Fibroblast of skin of right biceps (primary cell): Measurements from ENCODE around the gene MOGAT2.

Experiments used
- DNase-seq: peaks from one replicate; pipeline ENCODE4 v3.0.0-alpha.2; 2013

Gene MOGAT2

DNA sequence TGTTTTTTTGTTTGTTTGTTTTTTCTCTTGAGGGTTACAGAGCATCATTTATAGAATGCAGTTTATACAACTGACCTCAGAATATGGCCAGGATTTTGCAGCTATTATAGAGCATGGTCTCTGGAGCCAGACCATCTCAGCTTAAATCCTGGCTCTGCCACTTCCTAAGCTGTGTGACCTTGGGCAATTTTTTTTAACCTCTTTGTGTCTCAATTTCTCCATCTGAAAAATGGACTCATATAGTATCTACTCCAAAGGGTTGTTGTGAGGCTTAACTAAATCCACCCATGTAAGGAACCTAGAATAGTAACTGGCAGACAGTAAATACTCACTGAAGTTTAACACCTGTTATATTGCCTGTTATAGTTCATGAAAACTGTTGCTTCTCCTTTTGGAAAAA lies 42.6 kb downstream of the MOGAT2 start:
- no peak for DNase-seq

DNA sequence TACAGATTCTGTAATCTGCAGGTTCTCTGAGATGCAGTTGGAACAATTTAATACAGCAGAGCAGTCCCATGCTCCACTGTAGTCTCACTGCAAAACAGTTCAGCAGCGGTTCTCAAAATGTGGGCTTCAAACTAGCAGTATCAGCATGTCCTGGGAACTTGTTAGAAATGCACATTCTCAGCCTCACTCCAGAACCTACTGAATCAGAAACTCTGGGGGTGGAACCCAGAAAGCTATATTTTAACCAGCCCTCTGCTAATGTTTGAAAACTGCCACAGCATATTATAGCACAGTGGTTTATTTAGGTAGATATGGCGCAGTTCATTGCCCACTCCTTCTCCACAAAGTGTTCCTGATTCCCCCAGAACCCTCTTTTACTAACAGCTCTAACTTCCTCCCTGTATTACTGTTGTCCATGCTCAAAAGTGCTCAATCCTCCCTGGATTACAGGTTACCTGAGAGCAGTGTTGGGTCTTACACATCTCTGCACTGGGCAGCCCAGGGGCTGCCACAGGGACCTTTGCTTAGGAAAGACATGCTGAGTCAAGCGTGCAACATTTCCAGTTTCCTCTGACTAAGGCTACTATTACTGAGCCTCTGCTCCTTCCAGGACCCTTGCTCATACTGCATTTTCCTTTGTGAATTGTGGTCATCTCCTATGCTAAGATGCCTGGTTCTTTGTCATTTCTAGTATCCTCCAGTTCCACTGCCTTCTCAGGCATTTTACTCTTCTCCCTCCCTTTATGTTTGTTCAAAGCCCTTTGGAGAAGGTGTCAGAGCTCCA lies 43.3 kb downstream of the MOGAT2 start:
- DNase-seq: peak; percentile 72

DNA sequence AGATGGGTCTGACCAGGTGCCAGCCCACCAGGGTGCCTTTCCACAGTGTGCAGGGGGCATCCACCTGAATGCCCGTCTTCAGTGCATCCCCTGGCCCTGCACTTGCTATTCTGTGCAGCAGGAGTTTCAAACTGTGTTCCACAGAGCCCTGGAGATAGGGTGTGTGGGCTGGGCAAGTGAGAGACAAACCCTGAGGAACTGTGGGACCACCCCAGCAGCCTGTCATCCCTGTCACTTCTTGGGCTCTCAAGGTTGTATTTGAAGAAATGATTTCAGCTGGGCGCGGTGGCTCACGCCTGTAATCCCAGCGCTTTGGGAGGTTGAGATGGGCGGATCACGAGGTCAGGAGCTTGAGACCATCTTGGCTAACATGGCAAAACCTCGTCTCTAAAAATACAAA lies 44.5 kb downstream of the MOGAT2 start:
- DNase-seq: no peak

DNA sequence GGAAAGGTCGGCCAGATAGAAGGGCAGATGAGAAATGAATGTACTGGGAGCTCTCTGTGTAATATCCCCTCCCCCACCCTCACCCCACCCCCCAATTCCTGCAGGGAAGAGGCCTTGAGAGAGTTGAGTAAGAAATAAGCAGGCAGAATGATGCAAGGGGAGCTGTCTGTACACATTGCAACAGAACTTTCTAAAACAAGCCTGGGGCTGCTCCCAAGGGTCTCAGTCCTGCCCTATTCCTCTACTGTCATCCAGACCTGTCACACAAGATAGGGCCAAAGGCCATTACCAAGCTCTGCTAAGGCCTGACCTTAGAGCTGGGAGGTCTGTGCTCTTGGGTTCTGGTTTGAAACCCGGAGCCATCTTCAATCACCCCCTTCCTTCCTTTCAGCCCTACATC lies 45.2 kb downstream of the MOGAT2 start:
- DNase-seq: peak; percentile 72

DNA sequence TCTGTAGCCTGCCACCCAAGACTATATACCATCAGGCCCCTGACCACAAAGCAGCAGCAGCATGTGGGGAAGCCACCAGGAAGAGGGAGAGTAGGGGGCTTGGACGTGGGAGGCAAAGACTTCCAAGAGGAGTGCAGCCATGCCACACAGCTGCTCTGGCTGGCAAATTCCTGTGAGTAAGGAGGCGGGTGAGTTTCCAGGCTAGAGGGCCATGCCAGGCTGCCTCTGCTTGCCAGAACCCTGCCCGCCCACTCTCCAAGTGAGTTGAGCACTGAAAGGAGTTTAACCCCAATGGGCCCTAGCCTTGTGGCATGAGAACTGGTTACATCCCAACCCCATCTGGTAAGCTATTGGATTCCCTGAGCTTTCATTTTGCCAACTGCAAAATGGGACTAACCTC lies 46.2 kb downstream of the MOGAT2 start:
- no peak for DNase-seq

DNA sequence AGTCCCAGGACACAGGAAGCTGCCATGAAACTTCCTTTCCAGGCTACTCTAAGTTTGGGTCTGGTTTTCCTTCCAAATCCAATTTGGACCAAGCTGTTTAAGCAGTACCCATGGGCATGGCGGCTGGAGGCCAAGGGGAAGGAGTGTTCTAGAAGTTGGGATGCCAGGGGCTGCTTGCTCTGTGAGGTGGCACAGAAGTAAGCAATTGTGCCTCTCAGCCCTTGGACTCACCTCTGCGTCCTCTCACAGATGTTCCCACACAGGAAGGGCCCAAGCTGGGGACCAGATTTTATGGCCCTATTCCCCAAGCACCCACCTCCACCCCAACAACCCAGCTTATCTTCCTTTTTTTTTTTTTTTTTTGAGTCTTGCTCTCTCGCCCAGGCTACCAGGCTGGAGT lies 47.5 kb downstream of the MOGAT2 start:
- DNase-seq: no peak

DNA sequence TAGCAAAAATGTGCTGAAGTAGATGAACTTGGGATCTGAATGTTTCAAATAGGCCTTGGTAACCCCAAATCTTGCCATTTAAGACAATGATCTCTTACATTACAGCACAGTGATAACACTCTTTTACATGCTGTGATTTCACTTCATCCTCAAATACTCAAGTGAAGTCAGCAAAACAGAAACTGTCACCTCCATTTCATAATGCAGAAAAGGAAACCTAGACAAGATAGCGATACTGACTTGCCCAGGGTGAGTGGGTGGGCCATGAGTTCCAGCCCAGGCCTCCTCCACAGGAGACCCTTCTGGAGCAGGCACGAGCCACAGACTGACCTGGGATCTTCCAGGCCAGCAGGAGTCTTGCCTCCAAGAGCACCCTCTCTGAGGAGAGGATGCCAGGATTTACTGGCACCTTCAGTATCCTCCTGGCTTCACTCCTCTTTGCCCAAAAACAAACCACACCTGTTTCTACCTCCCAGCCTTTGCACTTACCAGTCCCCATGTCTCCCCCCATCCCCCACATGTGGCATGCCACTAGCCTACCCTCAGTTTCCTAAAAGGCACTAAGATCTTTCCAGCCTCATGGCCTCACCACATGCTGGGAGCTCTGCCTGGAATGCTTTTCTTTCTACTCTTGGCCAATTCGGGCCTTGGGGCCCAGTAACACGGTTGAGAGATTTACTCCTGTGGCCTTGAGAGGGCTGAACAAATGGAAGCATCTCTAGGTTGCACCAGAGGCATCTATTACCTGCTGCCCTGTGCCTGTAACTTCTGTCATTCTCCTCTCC lies 49.0 kb downstream of the MOGAT2 start:
- no peak for DNase-seq

DNA sequence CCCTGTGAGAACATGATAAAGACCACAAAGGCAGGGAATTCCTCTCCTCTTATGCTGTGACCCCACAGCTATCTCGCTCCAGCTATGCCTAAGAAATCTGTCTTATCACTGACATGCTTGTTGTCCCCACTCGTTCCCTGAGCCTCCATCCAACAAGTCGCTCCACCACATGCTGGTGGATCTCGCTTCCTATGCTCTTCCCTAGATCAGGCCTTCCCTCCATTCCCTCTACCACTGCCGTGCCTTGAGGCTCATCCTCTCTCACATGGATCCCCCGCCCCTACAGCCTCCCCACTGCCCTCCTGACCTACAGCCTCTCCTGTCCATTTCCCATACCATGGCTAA lies 49.6 kb downstream of the MOGAT2 start:
- no peak for DNase-seq

DNA sequence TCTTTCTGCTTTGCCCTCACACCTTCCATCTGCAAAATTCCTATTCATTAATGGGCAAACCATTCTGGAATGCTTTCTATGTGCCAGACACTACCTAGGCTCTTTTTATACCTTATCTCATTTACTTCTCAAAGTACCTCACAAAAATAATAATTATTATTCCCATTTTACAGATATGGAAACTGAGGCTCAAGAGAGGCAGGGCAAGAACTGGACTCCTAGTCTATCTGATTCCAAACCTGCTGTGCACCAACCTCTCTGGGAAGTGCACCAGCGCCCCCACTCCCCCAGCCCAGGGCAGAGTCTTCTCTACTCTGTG lies 50.1 kb downstream of the MOGAT2 start:
- no peak for DNase-seq

DNA sequence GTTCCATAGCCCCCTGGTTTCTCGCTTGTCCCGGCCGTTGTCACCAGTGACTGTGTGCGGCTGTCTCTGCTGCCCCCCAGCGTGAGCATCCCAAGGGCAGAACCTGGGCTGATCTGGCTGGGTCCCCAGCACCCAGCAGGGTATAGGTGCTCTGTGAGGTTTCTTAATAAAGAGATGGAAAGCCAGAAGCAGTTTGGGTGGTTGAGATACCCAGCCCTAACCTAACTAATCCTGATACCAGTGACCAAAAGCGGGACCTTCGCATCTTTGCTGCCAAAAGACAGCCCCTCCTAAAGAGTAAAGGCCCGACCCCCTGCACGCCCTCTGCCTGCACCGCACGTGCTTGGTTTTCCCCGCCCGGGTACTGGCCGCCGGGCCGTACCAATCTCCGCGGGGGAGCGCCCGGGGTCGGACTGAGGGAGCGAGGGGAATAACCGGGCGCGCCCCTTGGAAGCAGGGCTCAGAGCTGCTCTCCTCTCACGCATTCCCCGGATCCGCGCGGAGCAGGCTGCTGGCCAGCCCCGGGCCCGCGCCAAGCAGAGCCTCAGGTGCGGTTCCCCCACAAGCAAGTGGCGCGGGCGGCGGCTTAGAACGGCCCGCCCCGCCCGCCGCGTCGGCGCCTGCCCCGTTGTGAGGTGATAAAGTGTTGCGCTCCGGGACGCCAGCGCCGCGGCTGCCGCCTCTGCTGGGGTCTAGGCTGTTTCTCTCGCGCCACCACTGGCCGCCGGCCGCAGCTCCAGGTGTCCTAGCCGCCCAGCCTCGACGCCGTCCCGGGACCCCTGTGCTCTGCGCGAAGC lies 50.7 kb downstream of the MOGAT2 start, which contains the start of gene DGAT2:
TSS of gene DGAT2 (plus strand) at position 667 of the 797 bp plus-strand sequence. CDS start 214 bp downstream, outside the sequence.
- peak; percentile 76 for DNase-seq

DNA sequence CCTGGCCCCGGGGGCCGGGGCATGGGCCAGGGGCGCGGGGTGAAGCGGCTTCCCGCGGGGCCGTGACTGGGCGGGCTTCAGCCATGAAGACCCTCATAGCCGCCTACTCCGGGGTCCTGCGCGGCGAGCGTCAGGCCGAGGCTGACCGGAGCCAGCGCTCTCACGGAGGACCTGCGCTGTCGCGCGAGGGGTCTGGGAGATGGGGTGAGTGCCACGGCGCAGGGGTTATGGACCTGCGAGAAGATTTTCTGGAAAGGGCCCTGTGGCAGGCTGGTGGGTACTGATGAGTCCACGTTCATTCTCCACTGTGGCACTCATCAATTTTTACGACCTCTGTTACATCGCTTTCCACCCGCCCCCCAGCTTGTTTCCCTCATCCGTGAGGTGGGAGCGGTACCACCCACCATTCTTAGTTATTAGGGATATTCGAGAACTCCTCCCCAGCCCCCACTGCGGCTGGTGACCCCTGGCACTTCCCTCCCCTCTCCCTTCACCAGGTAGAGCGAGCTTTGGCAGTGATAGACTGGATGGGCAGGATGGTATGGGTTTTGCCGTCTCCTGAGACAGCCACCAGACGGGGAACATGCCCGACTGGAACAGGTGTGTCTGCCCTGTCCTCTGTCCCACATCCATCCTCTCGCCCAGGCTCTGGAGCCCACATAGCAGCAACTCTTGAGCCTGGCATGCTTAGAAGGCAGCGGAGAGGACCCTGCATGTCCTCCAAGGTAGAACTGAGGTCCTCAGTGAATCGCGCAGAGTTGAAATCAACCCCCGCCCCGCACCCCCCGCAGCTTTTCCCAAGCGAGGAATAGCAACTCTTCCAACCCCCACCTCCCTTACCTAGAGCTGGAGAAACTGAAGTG lies 51.5 kb downstream of the MOGAT2 start:
- DNase-seq: no peak

DNA sequence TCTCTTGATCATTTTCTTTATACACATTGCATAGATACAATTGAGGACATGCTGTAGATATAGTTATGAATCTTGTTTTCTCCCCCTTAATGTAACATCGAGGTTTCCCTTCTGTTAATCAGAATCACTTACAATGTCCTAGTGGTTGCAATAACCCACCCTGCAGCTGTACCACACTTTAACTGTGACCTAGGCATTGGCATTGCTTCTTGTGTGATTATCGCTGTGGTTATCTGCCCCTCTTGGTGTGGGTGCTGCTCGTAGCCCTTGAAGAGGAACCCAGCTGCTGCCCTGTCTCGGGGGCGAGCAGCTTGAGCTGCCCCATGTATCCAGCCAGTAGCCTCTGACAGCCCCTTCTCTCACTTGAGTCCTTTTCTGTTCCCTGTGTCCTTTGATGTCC lies 52.5 kb downstream of the MOGAT2 start:
- no peak for DNase-seq

DNA sequence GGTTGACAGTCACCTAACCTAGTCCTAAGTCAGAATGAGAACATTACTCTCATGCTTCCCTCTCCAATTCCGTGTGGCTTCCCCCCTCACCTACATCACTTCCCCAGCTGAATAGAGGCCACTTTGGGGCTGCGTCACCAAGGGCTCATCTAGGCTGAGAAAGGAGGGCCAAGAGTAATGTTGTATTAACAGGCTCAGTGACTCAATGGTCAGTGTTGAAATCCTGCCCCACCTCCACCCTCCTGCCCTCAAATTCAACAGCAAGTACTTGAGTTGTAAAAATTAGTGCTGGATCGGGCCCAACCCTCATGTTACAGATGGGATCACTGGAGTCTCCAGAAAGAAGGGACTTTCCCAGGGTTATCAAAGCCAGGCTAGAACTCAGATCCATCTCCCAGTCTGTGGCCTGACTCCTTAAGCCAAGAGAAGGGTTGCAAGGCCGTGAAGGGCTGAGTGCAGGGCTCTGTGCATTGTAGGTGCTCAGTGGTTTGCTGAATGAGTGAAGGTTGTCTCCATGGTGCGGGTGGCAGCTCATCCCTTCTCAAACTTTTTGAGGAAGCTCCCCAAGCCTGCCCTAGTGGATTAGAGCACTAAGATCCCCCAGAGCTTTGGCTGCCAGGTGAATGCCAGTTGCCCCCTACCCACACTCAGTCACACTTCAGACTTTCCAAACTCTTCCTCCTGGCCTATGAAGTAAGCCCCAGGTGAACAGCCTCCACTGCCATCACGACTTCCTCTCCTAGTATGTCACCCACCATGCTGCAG lies 54.2 kb downstream of the MOGAT2 start:
- DNase-seq: peak; percentile 73

DNA sequence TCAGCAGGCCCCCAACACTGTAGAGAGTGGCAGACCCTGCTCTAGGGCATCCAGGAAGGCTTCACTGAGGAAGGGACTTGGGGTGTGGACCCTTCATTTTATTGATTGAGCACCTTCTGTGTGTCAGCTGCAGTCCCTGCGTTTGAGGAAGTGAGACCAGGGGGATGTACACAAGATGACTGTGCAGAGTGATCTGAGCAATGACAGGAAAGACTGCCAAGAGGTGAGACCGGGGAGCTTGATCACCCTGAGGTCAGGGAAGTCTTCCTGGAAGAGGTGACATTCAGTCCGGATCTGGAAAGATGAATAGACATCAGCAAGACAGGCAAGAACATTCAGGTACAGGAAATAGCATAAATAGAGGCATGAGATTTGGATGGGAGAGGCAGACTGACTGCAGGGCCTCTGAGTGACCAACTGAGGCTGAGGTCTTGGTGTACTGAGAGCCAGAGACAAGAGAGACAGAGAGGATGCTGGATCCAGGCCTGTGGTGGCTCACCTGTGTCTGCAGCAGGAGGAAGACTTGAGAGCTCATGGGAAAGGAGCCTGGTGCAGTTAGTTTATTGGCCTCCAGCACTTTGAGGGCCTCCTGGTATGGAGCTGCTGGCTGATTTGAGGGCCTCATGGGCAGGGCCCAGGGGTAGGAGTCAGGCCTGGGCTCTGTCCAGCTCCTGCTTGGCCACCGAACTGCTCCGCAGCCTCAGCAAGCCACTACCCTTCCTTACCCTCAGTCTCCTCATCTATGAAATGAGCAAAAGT lies 56.1 kb downstream of the MOGAT2 start:
- DNase-seq: no peak

DNA sequence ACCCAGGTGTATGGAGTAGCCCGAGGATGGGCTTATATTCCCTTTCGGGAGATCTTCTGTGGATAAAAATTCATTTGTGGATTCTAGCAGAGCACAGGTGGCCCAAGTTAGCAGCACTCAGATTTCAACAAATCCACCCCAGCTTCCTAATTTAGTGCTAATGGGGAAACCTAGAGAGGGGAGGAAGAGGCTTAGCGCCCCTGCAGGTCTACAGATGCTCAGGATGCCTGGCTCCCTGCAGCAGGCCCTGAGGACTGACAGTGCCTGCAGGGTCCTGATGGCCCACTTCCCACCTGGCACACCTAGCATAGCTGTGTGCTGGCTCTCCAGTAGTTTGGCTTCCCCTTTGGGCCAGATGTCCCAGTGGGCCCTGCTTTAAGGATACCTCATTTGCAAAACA lies 57.4 kb downstream of the MOGAT2 start:
- DNase-seq: no peak

DNA sequence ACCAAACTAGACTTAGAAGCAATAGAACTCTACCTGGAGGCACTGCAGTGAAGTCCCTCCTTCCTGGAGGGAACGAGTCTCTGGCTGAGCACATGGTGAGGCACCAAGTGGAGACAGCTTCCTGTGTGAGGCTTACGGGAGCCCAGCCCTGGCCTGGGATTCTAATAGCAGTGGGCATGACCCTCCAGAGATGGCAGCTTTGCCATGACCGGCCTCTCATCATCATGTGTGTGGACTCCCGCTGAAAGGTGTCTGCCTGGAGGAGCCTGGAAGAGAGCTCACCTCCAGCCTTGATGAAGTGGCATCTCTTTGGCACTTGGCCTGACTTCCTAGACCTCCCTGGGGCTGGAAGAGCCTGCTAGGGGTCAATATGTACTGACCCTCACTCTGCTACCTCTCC lies 58.9 kb downstream of the MOGAT2 start:
- no peak for DNase-seq

DNA sequence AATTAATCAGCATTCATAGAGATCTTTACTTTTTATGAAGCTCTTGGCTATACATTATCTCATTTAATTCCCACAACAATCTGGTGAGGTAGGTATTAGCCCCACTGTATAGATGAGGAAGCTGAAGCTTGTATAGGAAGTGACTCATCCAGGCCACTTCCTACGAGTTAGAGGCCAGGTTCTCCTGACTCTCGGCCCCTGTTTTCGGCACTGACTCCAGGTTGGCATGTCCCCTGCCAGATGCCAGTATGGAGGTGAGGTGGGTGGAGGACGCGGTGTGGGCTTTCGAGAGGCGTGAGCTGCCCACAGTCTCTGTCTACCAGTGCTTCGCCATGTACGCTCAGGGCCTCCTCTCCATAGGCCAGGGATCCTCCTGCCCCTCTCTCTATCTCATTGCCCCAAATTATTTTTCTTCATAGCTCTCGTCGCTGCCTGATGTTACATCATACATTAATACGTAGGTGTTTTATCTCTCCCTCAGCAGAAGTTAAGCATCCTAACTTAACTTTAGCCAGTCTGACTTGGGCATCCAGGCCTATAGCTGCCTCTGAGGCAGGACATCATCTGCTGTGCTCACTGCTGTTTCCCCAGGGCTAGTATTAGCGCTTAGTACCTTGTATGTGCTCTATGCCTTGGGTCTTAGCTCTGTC lies 59.9 kb downstream of the MOGAT2 start:
- DNase-seq: no peak

DNA sequence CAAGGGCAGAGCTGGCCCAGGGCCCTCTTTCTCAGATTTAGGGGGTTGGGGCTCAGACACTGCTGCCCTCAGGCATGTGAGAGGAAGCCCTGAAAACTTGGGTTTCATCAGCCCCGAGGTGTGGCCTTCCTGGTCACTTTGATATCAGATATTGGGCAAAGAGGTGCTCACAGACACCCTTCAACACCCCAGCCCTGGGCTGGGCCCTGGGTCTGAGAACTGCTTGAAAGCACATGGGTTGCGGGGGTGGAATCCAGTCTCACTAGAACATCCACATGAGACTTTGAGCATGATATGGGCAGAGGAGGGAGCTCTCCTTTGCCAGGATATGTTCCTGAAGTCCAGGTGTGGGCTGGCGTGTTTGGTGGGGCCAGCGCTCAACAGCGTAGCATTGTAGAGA lies 61.3 kb downstream of the MOGAT2 start:
- DNase-seq: no peak

DNA sequence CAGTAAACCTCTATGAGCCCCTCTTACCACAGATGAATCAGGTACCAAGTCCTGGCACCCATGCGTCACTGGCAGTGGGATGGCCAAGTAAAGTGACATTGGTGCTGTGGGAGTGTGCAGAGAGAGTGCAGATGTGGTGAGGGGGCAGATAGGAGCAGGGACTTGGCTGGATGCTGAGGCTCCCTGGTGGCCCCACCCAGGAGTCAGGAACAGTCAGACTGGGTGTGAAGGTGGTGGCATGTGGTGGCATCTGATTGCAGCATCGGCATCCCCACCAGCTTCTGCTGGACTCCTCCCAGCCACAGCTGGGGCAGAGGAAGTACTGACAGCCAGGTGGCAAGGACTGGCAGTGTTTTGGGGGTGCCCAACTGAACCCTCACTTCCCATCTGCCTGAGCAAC lies 62.3 kb downstream of the MOGAT2 start:
- no peak for DNase-seq

DNA sequence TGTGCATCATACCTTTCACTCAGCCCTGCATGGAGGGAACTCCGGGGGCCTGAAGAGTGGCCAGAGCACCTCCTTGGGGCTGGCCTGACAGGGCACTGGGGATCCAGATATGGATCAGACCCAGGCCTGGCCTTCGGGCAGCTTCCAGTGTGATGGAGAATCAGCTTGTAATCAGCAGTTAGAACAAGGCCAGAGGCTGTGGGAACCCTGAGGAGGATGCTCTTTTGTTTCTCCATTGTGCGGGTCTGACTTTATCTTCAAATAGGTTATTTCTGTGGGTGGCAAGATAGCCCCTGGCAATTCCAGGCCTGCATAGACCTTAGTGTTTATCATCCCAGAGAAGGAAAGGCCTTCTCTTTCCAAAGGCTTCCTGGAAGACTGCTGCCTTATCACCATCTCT lies 63.2 kb downstream of the MOGAT2 start:
- no peak for DNase-seq

DNA sequence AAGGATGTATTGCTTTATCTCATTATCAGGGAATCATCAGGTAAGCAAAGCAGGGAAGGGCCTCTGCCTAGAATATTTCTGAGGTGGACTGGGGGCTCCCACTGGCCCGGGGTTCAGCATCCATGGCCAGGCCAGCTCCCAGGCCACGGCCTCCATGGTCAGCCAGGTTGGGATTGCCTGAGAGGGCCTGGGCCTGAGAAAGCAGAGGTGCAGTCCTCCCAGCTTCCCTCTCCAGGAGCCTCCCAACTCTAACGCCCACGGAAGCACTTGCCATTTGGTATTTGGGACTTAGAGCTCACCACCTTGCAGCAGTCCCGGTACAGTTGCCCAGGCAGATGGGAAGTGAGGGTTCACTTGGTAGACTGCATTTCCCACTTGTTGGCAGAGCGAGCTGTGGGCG lies 63.7 kb downstream of the MOGAT2 start:
- no peak for DNase-seq
